AG10803 (cell line): ENCODE measurements around the gene PCP4.

Experiments
- DNase-seq: peaks from one replicate; pipeline ENCODE4 v3.0.0; 2010; ENCODE audit warnings: low read depth
- H3K4me3 ChIP-seq: 2 replicates; pipeline ENCODE4 v1.5.1; 2011; ENCODE audit warnings: mild to moderate bottlenecking, low read length, control low read depth
- CTCF ChIP-seq: conservative IDR thresholded peaks from 2 replicates; pipeline ENCODE4 v1.5.1; 2011; ENCODE audit warnings: mild to moderate bottlenecking, low read length, control low read depth, inconsistent platforms

PCP4 gene

GRCh38 chr21:39863111-39863510, 4.1 kb upstream of the PCP4 start:
- no peak overlapping the region for H3K4me3 ChIP-seq
- no peak for TF ChIP-seq CTCF
- no peak for DNase-seq

GRCh38 chr21:39866093-39866492, 1.1 kb upstream of the PCP4 start:
- no peak overlapping the region for H3K4me3 ChIP-seq

GRCh38 chr21:39869141-39869818, 2.0 kb downstream of the PCP4 start:
- no peak overlapping the region for H3K4me3 ChIP-seq
- no peak for DNase-seq
- no peak for TF ChIP-seq CTCF

More at GRCh38 chr21:39866093-39866492, 1.1 kb upstream of the PCP4 start:
- DNase-seq, result no peak
- TF ChIP-seq CTCF, result no peak

- H3K4me3 ChIP-seq, result no peak overlapping the region
- DNase-seq, result no peak
- no peak for TF ChIP-seq CTCF
Measured at GRCh38 chr21:39873687-39874086, 6.4 kb downstream of the PCP4 start.

- no peak overlapping the region for H3K4me3 ChIP-seq
- peak; percentile 20 for DNase-seq
- TF ChIP-seq CTCF, result no peak
Measured at GRCh38 chr21:39874206-39874605, 7.0 kb downstream of the PCP4 start.

- no peak for DNase-seq
- no peak overlapping the region for H3K4me3 ChIP-seq
- TF ChIP-seq CTCF, result no peak
Measured at GRCh38 chr21:39874759-39875158, 7.5 kb downstream of the PCP4 start.

GRCh38 chr21:39881661-39882060, 14.4 kb downstream of the PCP4 start:
- DNase-seq, result no peak
- H3K4me3 ChIP-seq, result no peak overlapping the region
- TF ChIP-seq CTCF, result no peak
